A673 (cell line): Measurements from ENCODE around the gene CABS1.

Source experiments
- EZH2 ChIP-seq: fragments of 200-600 bp; sonication (generic); IDR thresholded peaks from 2 replicates; pipeline ENCODE4 v1.6.1; 2017; ENCODE audit warnings: borderline replicate concordance, low read depth, mild to moderate bottlenecking, mixed read lengths, antibody characterized with exemption, low read length; ENCODE audit not compliant: poor library complexity, severe bottlenecking
- TF ChIP-seq, protein P1 (sequence below): fragments of 300-800, 200-600 bp; sonication (generic); conservative IDR thresholded peaks from 2 replicates; pipeline ENCODE4 v1.5.1; 2017; ENCODE audit warnings: low read depth, mild to moderate bottlenecking, antibody characterized with exemption, low read length, moderate library complexity, mixed read lengths

GRCh38 chr4:70380578-70380977 lies 45.8 kb downstream of the CABS1 start:
- TF ChIP-seq EZH2: no peak
- TF ChIP-seq, protein P1, sequence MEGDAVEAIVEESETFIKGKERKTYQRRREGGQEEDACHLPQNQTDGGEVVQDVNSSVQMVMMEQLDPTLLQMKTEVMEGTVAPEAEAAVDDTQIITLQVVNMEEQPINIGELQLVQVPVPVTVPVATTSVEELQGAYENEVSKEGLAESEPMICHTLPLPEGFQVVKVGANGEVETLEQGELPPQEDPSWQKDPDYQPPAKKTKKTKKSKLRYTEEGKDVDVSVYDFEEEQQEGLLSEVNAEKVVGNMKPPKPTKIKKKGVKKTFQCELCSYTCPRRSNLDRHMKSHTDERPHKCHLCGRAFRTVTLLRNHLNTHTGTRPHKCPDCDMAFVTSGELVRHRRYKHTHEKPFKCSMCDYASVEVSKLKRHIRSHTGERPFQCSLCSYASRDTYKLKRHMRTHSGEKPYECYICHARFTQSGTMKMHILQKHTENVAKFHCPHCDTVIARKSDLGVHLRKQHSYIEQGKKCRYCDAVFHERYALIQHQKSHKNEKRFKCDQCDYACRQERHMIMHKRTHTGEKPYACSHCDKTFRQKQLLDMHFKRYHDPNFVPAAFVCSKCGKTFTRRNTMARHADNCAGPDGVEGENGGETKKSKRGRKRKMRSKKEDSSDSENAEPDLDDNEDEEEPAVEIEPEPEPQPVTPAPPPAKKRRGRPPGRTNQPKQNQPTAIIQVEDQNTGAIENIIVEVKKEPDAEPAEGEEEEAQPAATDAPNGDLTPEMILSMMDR: no peak
